Measurements from ENCODE around the gene KAT5. TPM values are rescaled to one million over a fixed set of nuclear protein-coding genes. Genes with fewer than 3 reads are reported as not detected.
"Not testable (repeated sequence)": the region's sequence is repeated elsewhere in the genome, so short reads cannot be mapped to it uniquely, and the experiment has no call there.

The KAT5 gene
- total RNA-seq, 1 donor from 2014 or later: 76.3 TPM

DNA sequence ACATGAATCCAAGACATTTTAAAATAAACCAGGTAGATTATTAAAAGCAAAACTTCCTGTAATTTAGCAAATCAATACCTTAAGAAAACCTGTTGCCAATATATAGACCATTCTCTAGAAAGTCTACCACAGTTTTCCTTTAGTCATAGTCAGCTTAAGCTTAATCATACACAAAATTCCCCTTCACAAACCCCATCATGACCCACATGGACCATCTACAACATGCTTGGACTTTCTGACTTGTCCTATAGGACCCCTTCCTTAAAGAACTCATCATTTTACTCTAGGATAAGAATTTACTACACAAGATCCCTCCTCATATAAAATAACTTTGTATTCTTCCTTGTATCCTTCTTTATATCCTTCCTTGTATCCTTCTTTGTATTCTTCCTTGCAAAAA is 24.8 kb downstream of the KAT5 start:
- intact Hi-C loops (cut with micrococcal nuclease): no loop called here
- Mint-ChIP-seq H3K27ac (no peak overlapping the region), H3K9me3 (peaks cover 12% of the 10 kb centered on the region), H3K27me3 (ENCODE audit: low read depth) (peaks cover 38% of the 10 kb centered on the region), H3K36me3 (ENCODE audit: low read depth) (no peaks in the 10 kb centered on the region), H3K4me1 (ENCODE audit: low read depth) (no peaks in the 10 kb centered on the region), H3K4me3 (ENCODE audit: low read depth) (no peak overlapping the region)
- DNase-seq (ENCODE audit: low spot score): no peak

- peaks cover 29% of the 10 kb centered on the region for H3K27me3 Mint-ChIP-seq (ENCODE audit: low read depth)
- H3K36me3 Mint-ChIP-seq (ENCODE audit: low read depth): no peaks in the 10 kb centered on the region
- H3K4me3 Mint-ChIP-seq (ENCODE audit: low read depth): no peak overlapping the region
- H3K9me3 Mint-ChIP-seq: peaks cover 12% of the 10 kb centered on the region
- no peak for DNase-seq (ENCODE audit: low spot score)
- H3K27ac Mint-ChIP-seq: no peak overlapping the region
- intact Hi-C loops (cut with micrococcal nuclease): no loop called here
- H3K4me1 Mint-ChIP-seq (ENCODE audit: low read depth): no peaks in the 10 kb centered on the region
Observed at GRCh38 chr11:65739022-65739421, 27.0 kb downstream of the KAT5 start.

GRCh38 chr11:65741185-65741584 is 29.1 kb downstream of the KAT5 start:
- Mint-ChIP-seq H3K4me1 (ENCODE audit: low read depth) (no peaks in the 10 kb centered on the region), H3K36me3 (ENCODE audit: low read depth) (no peaks in the 10 kb centered on the region), H3K4me3 (ENCODE audit: low read depth) (no peak overlapping the region), H3K27ac (no peak overlapping the region), H3K9me3 (peaks cover 11% of the 10 kb centered on the region), H3K27me3 (ENCODE audit: low read depth) (peaks cover 24% of the 10 kb centered on the region)
- intact Hi-C loops (cut with micrococcal nuclease): no loop called here
- DNase-seq (ENCODE audit: low spot score): no peak

- intact Hi-C loops (cut with micrococcal nuclease): no loop called here
- Mint-ChIP-seq H3K9me3 (no peaks in the 10 kb centered on the region), H3K36me3 (ENCODE audit: low read depth) (no peaks in the 10 kb centered on the region), H3K27ac (no peak overlapping the region), H3K4me1 (ENCODE audit: low read depth) (no peaks in the 10 kb centered on the region), H3K4me3 (ENCODE audit: low read depth) (no peak overlapping the region), H3K27me3 (ENCODE audit: low read depth) (peaks cover 21% of the 10 kb centered on the region)
- DNase-seq (ENCODE audit: low spot score): no peak
Observed at GRCh38 chr11:65742353-65742752, 30.3 kb downstream of the KAT5 start.

DNA sequence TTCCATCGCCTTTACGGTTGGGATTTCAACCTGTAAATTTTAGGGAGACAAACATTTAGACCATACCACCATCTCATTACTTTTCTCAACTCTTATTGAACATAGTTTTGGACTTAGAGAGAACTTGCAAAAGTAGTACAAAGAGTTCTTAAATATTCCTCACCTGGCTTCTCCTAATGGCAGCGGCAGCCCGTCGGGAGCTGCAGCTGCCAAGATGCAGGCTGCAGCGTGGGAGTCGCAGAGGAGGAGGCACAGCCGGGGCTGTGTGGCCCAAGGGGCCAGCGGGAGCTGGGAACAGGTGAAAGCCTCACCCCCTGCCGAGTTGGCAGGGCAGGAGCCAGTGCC is 31.6 kb downstream of the KAT5 start:
- intact Hi-C loops (cut with micrococcal nuclease): no loop called here
- H3K36me3 Mint-ChIP-seq (ENCODE audit: low read depth): no peaks in the 10 kb centered on the region
- H3K27ac Mint-ChIP-seq: no peak overlapping the region
- peaks cover 17% of the 10 kb centered on the region for H3K27me3 Mint-ChIP-seq (ENCODE audit: low read depth)
- H3K9me3 Mint-ChIP-seq: no peaks in the 10 kb centered on the region
- H3K4me3 Mint-ChIP-seq (ENCODE audit: low read depth): no peak overlapping the region
- H3K4me1 Mint-ChIP-seq (ENCODE audit: low read depth): no peaks in the 10 kb centered on the region
- DNase-seq (ENCODE audit: low spot score): no peak

GRCh38 chr11:65744026-65744698 is 32.1 kb downstream of the KAT5 start:
- no peaks in the 10 kb centered on the region for H3K4me1 Mint-ChIP-seq (ENCODE audit: low read depth)
- intact Hi-C loops (cut with micrococcal nuclease): no loop called here
- H3K9me3 Mint-ChIP-seq: no peaks in the 10 kb centered on the region
- no peaks in the 10 kb centered on the region for H3K36me3 Mint-ChIP-seq (ENCODE audit: low read depth)
- H3K4me3 Mint-ChIP-seq (ENCODE audit: low read depth): no peak overlapping the region
- peaks cover 21% of the 10 kb centered on the region for H3K27me3 Mint-ChIP-seq (ENCODE audit: low read depth)
- no peak for DNase-seq (ENCODE audit: low spot score)
- H3K27ac Mint-ChIP-seq: no peak overlapping the region

GRCh38 chr11:65744699-65745042 is 32.6 kb downstream of the KAT5 start:
- Mint-ChIP-seq H3K9me3 (no peaks in the 10 kb centered on the region), H3K4me1 (ENCODE audit: low read depth) (no peaks in the 10 kb centered on the region), H3K36me3 (ENCODE audit: low read depth) (no peaks in the 10 kb centered on the region), H3K4me3 (ENCODE audit: low read depth) (no peak overlapping the region), H3K27ac (no peak overlapping the region), H3K27me3 (ENCODE audit: low read depth) (peaks cover 25% of the 10 kb centered on the region)
- no peak for DNase-seq (ENCODE audit: low spot score)
- intact Hi-C loops (cut with micrococcal nuclease): no loop called here

GRCh38 chr11:65745049-65745448 is 33.0 kb downstream of the KAT5 start:
- peaks cover 28% of the 10 kb centered on the region for H3K27me3 Mint-ChIP-seq (ENCODE audit: low read depth)
- intact Hi-C loops (cut with micrococcal nuclease): no loop called here
- no peak for DNase-seq (ENCODE audit: low spot score)
- no peak overlapping the region for H3K27ac Mint-ChIP-seq
- no peak overlapping the region for H3K4me3 Mint-ChIP-seq (ENCODE audit: low read depth)
- H3K4me1 Mint-ChIP-seq (ENCODE audit: low read depth): no peaks in the 10 kb centered on the region
- H3K36me3 Mint-ChIP-seq (ENCODE audit: low read depth): no peaks in the 10 kb centered on the region
- H3K9me3 Mint-ChIP-seq: no peaks in the 10 kb centered on the region

DNA sequence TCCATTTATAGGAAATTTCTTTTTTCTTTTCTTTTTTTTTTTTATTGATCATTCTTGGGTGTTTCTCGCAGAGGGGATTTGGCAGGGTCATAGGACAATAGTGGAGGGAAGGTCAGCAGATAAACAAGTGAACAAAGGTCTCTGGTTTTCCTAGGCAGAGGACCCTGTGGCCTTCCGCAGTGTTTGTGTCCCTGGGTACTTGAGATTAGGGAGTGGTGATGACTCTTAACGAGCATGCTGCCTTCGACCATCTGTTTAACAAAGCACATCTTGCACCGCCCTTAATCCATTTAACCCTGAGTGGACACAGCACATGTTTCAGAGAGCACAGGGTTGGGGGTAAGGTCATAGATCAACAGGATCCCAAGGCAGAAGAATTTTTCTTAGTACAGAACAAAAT is 50.1 kb downstream of the KAT5 start:
- DNase-seq (ENCODE audit: low spot score); H3K9me3 Mint-ChIP-seq; H3K27me3 Mint-ChIP-seq (ENCODE audit: low read depth); H3K4me1 Mint-ChIP-seq (ENCODE audit: low read depth); H3K27ac Mint-ChIP-seq; H3K36me3 Mint-ChIP-seq (ENCODE audit: low read depth); H3K4me3 Mint-ChIP-seq (ENCODE audit: low read depth): not testable (repeated sequence)
- intact Hi-C loops (cut with micrococcal nuclease): loop anchor here (10.0 kb wide), 1 partner anchor 53 kb away; no protein-coding TSS in a partner anchor

DNA sequence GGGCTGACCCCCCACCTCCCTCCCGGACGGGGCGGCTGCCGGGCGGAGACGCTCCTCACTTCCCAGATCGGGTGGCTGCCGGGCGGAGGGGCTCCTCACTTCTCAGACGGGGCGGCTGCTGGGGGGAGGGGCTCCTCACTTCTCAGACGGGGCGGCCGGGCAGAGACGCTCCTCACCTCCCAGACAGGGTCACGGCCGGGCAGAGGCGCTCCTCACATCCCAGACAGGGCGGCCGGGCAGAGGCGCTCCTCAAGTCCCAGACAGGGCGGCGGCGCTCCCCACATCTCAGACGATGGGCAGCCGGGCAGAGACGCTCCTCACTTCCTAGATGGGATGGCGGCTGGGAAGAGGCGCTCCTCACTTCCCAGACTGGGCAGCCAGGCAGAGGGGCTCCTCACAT is 50.8 kb downstream of the KAT5 start:
- not testable (repeated sequence) for H3K9me3 Mint-ChIP-seq; DNase-seq (ENCODE audit: low spot score); H3K27me3 Mint-ChIP-seq (ENCODE audit: low read depth); H3K4me1 Mint-ChIP-seq (ENCODE audit: low read depth); H3K27ac Mint-ChIP-seq; H3K36me3 Mint-ChIP-seq (ENCODE audit: low read depth); H3K4me3 Mint-ChIP-seq (ENCODE audit: low read depth)
- intact Hi-C loops (cut with micrococcal nuclease): loop anchor here (10.0 kb wide), 1 partner anchor 52 kb away; no protein-coding TSS in a partner anchor

DNA sequence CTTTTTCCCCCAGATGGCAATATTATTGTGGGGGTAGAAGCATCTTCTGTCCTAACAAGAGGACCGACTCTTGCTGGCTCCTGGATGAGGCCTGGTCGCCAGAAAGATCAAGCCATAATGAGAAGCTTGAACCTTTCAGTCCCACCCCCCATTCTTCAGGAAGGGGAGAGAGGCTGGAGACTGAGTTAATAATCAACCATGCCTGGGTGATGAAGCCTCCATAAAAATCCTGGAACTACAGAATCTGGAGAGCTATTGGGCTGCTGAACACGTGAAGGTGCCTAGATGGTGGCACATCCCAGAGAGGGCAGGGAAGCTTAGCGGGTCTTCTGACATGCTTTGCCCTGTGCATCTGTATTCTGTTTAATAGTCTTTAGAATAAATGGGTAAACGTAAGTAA is 52.4 kb downstream of the KAT5 start:
- Mint-ChIP-seq H3K4me1 (ENCODE audit: low read depth) (peaks cover 4% of the 10 kb centered on the region), H3K4me3 (ENCODE audit: low read depth) (no peak overlapping the region), H3K9me3 (no peaks in the 10 kb centered on the region), H3K27me3 (ENCODE audit: low read depth) (peaks cover 2% of the 10 kb centered on the region), H3K27ac (no peak overlapping the region), H3K36me3 (ENCODE audit: low read depth) (no peaks in the 10 kb centered on the region)
- intact Hi-C loops (cut with micrococcal nuclease): loop anchor here (10.0 kb wide), 1 partner anchor 50 kb away; no protein-coding TSS in a partner anchor
- no peak for DNase-seq (ENCODE audit: low spot score)

GRCh38 chr11:65766535-65766934 is 54.5 kb downstream of the KAT5 start:
- no peak for DNase-seq (ENCODE audit: low spot score)
- Mint-ChIP-seq H3K27me3 (ENCODE audit: low read depth) (peaks cover under 1% of the 10 kb centered on the region), H3K27ac (no peak overlapping the region), H3K4me1 (ENCODE audit: low read depth) (peaks cover 8% of the 10 kb centered on the region), H3K4me3 (ENCODE audit: low read depth) (no peak overlapping the region), H3K9me3 (no peaks in the 10 kb centered on the region), H3K36me3 (ENCODE audit: low read depth) (no peaks in the 10 kb centered on the region)
- intact Hi-C loops (cut with micrococcal nuclease): loop anchor here (10.0 kb wide), 1 partner anchor 48 kb away; no protein-coding TSS in a partner anchor

DNA sequence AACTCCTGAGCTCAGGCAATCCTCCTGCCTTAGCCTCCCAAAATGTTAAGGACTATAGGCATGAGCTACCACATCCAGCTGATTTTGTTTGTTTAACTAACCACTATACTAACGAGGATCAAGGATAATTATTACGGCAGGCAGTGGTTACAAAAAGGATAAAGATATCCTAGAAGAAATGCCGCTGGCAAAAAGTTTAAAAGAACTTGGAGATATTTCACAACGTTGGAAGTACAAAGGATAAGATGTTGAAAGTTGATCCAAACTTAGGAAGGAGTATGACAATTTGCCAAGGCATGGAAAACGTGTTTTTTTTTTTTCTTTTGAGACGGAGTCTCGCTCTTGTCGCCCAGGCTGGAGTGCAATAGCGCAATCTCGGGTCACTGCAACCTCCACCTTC is 55.4 kb downstream of the KAT5 start:
- peaks cover 8% of the 10 kb centered on the region for H3K4me1 Mint-ChIP-seq (ENCODE audit: low read depth)
- intact Hi-C loops (cut with micrococcal nuclease): loop anchor here (10.0 kb wide), 1 partner anchor 47 kb away; no protein-coding TSS in a partner anchor
- DNase-seq (ENCODE audit: low spot score): no peak
- no peaks in the 10 kb centered on the region for H3K36me3 Mint-ChIP-seq (ENCODE audit: low read depth)
- no peak overlapping the region for H3K4me3 Mint-ChIP-seq (ENCODE audit: low read depth)
- no peaks in the 10 kb centered on the region for H3K27me3 Mint-ChIP-seq (ENCODE audit: low read depth)
- no peaks in the 10 kb centered on the region for H3K9me3 Mint-ChIP-seq
- H3K27ac Mint-ChIP-seq: no peak overlapping the region

- not testable (repeated sequence) for DNase-seq (ENCODE audit: low spot score); H3K4me1 Mint-ChIP-seq (ENCODE audit: low read depth); H3K4me3 Mint-ChIP-seq (ENCODE audit: low read depth); H3K27me3 Mint-ChIP-seq (ENCODE audit: low read depth); H3K36me3 Mint-ChIP-seq (ENCODE audit: low read depth); H3K27ac Mint-ChIP-seq; H3K9me3 Mint-ChIP-seq
- intact Hi-C loops (cut with micrococcal nuclease): loop anchor here (10.0 kb wide), 1 partner anchor 47 kb away; no protein-coding TSS in a partner anchor
Observed at GRCh38 chr11:65767806-65768205, 55.8 kb downstream of the KAT5 start.

Measured in activated T-helper 2 cell treated with anti-CD3 and anti-CD28 coated beads, Interferon-gamma antibody, Interleukin-2, Interleukin-4, amounts not matched to agents 10 μg/mL and 5 μg/mL and 100 μg/mL, durations not matched to agents 14 hours and 24 hours and 36 hours (primary cell).